Stimulated activated CD4-positive, alpha-beta T cell treated with anti-CD3 and anti-CD28 coated beads, Interleukin-4, amount 100 ng/mL, for 48 hours (primary cell): ENCODE results near the gene RAD51B.

Experiments used
- DNase-seq, 2 donors: peaks; one replicate each; pipeline ENCODE4 v3.0.0-alpha.2; 2020; ENCODE audit warnings: low read depth in 2 of 2

Gene RAD51B

GRCh38 chr14:68503186-68503825, 683.7 kb downstream of the RAD51B start:
- no peak for DNase-seq

DNA sequence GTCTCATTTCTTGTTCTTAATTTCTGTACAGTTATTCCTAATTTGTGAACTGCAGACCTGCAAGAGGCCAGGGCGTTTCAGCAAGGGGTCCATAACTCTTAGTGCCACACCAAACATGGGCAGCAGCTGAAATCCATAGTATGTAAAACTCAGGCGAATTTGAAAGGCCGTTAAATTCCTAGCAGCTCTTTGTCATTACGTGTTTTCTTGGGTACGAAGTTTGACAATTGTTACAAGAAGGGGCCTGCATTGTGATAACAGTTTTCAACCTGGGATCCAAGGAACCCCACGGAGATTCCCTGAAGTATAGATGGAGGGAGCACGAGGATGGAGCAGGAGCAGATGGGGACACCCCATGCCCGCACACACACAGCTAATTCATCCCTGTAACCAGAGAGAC, 685.3 kb downstream of the RAD51B start:
- DNase-seq = no peak

GRCh38 chr14:68506021-68506644, 686.6 kb downstream of the RAD51B start:
- DNase-seq = no peak

- no peak for DNase-seq
Observed at GRCh38 chr14:68506645-68507419, 687.3 kb downstream of the RAD51B start.

GRCh38 chr14:68507544-68508081, 688.0 kb downstream of the RAD51B start:
- DNase-seq = no peak

- DNase-seq = no peak
Observed at GRCh38 chr14:68508581-68508980, 689.0 kb downstream of the RAD51B start.

GRCh38 chr14:68509188-68509983, 689.8 kb downstream of the RAD51B start:
- DNase-seq = no peak

DNA sequence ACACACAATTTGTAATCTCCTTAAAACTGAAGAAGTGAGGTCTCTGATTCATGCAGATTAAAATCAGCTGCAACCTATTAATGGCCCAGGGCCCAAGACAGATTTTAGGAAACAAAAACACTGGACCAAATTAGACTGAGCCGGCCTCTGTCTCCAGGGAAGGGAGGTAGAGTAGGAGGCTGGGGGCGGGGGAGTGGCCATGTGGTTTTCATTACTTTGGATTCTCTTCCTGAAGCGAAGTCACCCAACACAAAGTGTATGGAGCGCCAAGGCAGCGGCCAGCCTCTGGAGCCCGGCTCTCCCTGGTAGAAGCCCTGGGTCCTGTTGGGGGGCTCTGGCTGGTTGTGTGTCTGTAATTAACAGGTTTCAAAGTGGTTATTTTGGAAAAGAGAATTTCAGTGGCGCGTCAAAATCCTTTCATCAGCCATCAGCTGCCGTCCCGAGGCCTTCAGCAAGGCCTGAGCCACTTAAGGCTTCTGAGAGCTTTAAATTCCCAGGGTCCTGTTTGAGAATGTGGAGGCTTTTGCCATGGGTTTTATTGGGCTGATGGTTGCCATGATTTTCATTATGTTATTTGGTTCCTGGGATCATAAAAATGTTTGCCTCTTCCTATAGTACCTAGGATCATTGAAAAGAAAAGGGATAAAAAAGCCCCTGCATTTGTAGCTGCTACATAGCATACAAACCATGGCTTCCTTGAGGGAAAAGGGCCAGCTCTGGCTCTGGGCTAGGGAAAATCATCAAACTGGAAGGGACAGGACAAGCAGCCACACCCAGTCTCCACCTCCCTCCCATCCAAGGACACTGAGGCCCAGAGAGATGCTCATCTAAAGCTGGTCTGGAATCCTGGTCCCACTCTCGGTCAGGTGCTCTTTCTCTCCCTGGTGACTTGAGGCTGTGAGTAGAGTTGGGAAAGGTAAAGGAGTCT, 690.9 kb downstream of the RAD51B start:
- no peak for DNase-seq

DNA sequence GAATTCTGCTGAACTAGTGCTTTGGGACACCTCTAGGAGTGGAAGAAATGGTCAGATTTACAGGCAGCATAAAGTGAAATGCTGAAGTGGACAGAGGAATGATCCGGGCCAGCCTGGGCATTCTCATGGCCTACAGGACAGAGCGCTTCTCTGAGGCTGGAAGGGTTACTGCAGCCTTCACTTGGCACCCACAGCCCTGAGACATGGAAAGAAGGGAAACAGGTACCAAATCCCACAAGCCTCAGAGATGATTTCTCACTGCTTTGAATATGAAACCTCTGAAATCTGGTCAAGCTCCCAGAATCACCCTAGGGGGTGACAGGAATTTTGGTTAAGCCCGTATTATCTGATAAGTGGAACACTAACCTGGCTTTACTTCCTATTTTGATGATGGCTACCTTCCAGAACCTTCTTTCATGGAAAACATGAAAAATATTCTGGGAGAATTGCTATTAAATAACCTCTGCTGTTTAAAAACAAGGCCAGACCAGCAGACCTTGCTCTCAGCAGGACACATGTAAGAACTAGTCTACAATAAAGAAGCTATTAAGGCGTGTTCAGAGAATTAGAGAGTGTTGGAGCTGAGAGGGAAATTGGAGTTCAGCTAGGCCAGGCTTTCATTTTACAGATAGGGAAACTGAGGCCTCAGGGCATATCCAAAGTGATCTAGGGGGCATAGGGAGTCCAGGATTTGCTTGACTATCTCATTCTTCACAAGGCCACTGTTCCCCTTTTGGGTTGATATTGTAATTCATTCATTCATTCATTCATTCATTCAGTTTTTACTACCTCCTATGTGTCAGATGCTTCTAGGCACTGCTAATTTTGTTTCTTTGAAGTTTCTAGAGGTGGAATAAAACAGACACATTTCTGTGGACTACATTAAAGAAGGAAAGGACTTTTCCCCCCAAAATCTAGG, 691.8 kb downstream of the RAD51B start:
- no peak for DNase-seq

DNA sequence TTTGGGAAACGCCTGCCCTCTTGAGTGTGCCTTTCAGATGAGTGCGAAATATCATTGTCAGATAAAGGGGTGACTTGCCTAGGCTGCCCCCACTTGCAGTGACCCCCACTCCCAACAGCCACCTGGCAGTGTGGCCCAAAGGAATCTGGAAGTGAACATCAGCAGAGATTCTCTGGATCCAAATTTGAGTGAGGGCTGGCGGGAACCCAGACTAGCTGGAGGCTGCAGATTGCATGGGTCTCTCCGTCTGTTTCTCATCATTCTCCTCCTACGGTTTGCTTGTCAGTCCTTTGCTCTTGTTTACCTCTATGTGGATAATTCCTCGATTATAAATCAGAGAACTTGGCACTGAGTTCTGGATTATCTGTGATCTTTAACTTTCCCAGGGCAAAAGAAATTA, 692.5 kb downstream of the RAD51B start:
- DNase-seq = no peak

GRCh38 chr14:68513137-68513536, 693.6 kb downstream of the RAD51B start:
- no peak for DNase-seq

- no peak for DNase-seq
Observed at GRCh38 chr14:68513838-68514607, 694.4 kb downstream of the RAD51B start.

- no peak for DNase-seq
Observed at GRCh38 chr14:68514608-68515194, 695.1 kb downstream of the RAD51B start.

- DNase-seq = no peak
Observed at GRCh38 chr14:68516342-68516741, 696.8 kb downstream of the RAD51B start.

- DNase-seq = no peak
Observed at GRCh38 chr14:68518166-68518565, 698.6 kb downstream of the RAD51B start.

DNA sequence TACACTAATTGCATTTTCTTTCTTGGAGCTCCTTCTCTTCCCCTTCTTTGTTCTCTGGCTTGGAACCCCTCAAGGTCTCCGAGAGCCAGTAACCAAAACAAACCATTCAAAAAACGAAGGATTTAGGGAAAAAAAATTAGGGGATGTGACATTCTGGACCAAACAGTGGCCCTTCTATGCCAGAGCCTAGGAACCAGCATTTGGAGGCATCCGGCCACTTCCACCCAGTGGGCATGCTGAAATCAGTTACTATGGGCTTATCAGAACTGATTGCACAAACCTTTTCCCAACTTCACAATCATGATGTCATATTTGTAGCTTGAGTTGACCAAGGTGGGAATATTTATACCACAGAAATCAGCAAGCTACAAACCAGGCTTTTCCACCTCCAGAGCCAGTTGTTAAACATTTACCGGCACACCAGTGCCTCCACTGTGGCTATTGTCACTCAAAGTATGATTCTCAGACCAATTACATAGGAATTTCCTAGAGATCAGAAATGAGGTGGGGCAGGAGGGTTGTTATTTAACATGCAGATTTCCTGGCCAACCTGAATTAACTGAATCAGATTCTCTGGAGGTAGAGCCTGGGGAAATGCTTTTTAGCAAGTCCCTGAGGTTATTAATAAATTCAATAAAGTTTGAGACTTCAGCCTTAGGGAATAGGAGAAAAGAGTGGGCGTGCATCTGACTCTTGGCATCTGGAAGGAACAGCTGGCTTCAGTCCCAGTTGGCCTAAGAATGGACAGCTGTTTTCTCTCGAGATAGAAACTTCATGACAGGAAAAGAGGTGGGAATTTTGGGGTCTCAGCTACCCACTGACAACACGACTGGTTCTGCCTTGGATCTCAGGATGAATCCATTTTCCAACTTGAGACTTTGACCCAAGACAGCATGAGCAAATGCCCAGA, 699.4 kb downstream of the RAD51B start:
- no peak for DNase-seq

- no peak for DNase-seq
Observed at GRCh38 chr14:68519671-68520187, 700.1 kb downstream of the RAD51B start.
